Measurements from ENCODE around the gene CARMIL1. TPM values are rescaled to one million over a fixed set of nuclear protein-coding genes. Genes with fewer than 3 reads are reported as not detected.

Gene CARMIL1
- total and polyA plus RNA-seq, 2 of the 8 experiments (the other 6 are each of a cell fraction or from before 2014, with no cell fraction given) = 20.3 to 40.4 TPM

DNA sequence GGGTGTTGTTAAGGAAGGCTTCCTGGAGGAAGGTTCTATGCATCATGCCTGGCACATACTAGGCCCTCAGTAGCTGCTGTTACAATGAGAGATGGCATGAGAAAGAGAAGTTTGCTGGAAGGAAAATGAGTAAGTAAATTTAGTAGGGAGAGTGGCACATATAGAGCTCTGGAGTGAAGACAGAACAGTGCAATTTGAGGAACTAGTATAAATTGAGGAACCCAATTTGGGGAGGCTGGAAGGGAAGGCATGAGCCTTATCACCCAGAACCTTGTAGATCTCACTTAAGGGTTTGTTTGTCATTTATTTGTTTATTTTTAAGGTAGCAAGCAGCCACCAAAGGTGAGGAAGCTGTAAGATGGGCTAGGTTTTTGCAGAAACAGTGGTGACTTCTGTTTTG, 285.8 kb downstream of the CARMIL1 start:
- Histone ChIP-seq H3K56ac (replicated peaks; ENCODE audit: insufficient read length, low read depth, low read length) (no peak overlapping the region), H4K5ac (ENCODE audit: insufficient read length, low read depth, low read length) (no peak overlapping the region), H3K4me1 (replicated peaks in 1 of 4; ENCODE audit: control insufficient read depth in 3 of 4, insufficient read depth in 4 of 4, low read length in 3 of 4) (no peaks in the 10 kb centered on the region), H3K9me3 (ENCODE audit: insufficient read depth in 2 of 2, low read depth in 1 of 2, low read length in 1 of 2) (no peaks in the 10 kb centered on the region), H2BK120ac (replicated peaks; ENCODE audit: low read depth, low read length) (no peak overlapping the region), H2AK5ac (ENCODE audit: low read depth, low read length) (no peak overlapping the region), H2BK5ac (ENCODE audit: low read depth, low read length) (no peak overlapping the region), H2AFZ (ENCODE audit: low read length) (no peak overlapping the region), H3K4me3 (ENCODE audit: extremely low read depth in 1 of 4, insufficient read depth in 2 of 4, low read depth in 3 of 4, low read length in 4 of 4) (no peak overlapping the region), H2BK20ac (ENCODE audit: low read length) (no peak overlapping the region), H4K8ac (ENCODE audit: extremely low read depth, insufficient read depth, low read length) (no peak overlapping the region), H3K27ac (ENCODE audit: low read depth, low read length) (no peak overlapping the region), H3K23me2 (ENCODE audit: low read depth, low read length) (no peaks in the 10 kb centered on the region), H4K91ac (replicated peaks; ENCODE audit: insufficient read length, low read length) (no peak overlapping the region), H3K23ac (ENCODE audit: insufficient read length) (no peak overlapping the region), H2BK15ac (ENCODE audit: low read length) (no peak overlapping the region), H3K9ac (replicated peaks in 1 of 4; ENCODE audit: extremely low read depth in 1 of 4, low read depth in 3 of 4, low read length in 3 of 4) (no peak overlapping the region), H3K4me2 (ENCODE audit: insufficient read depth in 1 of 2, low read depth in 2 of 2, low read length in 2 of 2) (no peak overlapping the region), H2BK12ac (ENCODE audit: low read depth, low read length) (no peak overlapping the region), H3K4ac (replicated peaks; ENCODE audit: insufficient read length, low read depth, low read length) (no peak overlapping the region), H4K20me1 (replicated peaks in 1 of 2; ENCODE audit: control insufficient read depth in 1 of 2, insufficient read depth in 2 of 2, low read length in 2 of 2) (no peaks in the 10 kb centered on the region), H3K14ac (ENCODE audit: insufficient read length) (no peak overlapping the region), H3K36me3 (ENCODE audit: control insufficient read depth in 2 of 4, insufficient read depth in 4 of 4, low read length in 3 of 4) (no peaks in the 10 kb centered on the region), H3K27me3 (replicated peaks in 1 of 4; ENCODE audit: control insufficient read depth in 3 of 4, extremely low read depth in 1 of 4, insufficient read depth in 3 of 4, low read length in 3 of 4) (no peaks in the 10 kb centered on the region), H3K18ac (ENCODE audit: extremely low read depth, low read length) (no peak overlapping the region), H3K79me2 (ENCODE audit: control insufficient read depth in 1 of 2, insufficient read depth in 2 of 2, low read length in 2 of 2) (no peaks in the 10 kb centered on the region), H3K79me1 (ENCODE audit: low read depth, low read length) (no peaks in the 10 kb centered on the region)
- ChIA-PET POLR2A (ENCODE audit: partially characterized antibody) (no interaction called here), CTCF (ENCODE audit: partially characterized antibody) (interaction anchor here (0.5 to 4.8 kb wide), 6 partner anchors 9 to 341 kb away, joined by 3 to 27 read pairs (median 4); no protein-coding TSS in a partner anchor)
- no peak for DNase-seq (ENCODE audit: low read depth in 1 of 2, low spot score in 2 of 2)
- TF ChIP-seq CBX5 (IDR thresholded peaks at IDR 0.05; ENCODE audit: low read depth, low read length) = no peak
- TF ChIP-seq NRF1 (IDR thresholded peaks at IDR 0.05; ENCODE audit: low read depth, low read length) = no peak
- no peak for TF ChIP-seq SIN3A (conservative IDR thresholded peaks at IDR 0.05 in 1 of 2, IDR thresholded peaks at IDR 0.05 in 1 of 2; ENCODE audit: low read depth in 1 of 2, low read length in 2 of 2)
- TF ChIP-seq TAF7 (optimal IDR thresholded peaks at IDR 0.05; ENCODE audit: borderline replicate concordance, low read depth, low read length) = no peak
- no peak for TF ChIP-seq SP4 (IDR thresholded peaks at IDR 0.05; ENCODE audit: low read length)
- TF ChIP-seq, protein P1, sequence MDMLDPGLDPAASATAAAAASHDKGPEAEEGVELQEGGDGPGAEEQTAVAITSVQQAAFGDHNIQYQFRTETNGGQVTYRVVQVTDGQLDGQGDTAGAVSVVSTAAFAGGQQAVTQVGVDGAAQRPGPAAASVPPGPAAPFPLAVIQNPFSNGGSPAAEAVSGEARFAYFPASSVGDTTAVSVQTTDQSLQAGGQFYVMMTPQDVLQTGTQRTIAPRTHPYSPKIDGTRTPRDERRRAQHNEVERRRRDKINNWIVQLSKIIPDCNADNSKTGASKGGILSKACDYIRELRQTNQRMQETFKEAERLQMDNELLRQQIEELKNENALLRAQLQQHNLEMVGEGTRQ (IDR thresholded peaks at IDR 0.05; ENCODE audit: low read length) = no peak
- TF ChIP-seq, protein P2, sequence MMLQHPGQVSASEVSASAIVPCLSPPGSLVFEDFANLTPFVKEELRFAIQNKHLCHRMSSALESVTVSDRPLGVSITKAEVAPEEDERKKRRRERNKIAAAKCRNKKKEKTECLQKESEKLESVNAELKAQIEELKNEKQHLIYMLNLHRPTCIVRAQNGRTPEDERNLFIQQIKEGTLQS (IDR thresholded peaks at IDR 0.05; ENCODE audit: insufficient read depth, low read depth, low read length) = no peak
- TF ChIP-seq BRCA1 (IDR thresholded peaks at IDR 0.05; ENCODE audit: low read depth, low read length) = no peak
- TF ChIP-seq, protein P3, sequence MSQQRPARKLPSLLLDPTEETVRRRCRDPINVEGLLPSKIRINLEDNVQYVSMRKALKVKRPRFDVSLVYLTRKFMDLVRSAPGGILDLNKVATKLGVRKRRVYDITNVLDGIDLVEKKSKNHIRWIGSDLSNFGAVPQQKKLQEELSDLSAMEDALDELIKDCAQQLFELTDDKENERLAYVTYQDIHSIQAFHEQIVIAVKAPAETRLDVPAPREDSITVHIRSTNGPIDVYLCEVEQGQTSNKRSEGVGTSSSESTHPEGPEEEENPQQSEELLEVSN (IDR thresholded peaks at IDR 0.05) = no peak
- no peak for FAIRE-seq

Data from H1 (cell line).